SK-N-SH (cell line): ENCODE data around the gene PHACTR2.

Experiments
- FOSL2 ChIP-seq: IDR thresholded peaks from 2 replicates; pipeline ENCODE4 v1.4.0; 2012; ENCODE audit warnings: low read depth, mild to moderate bottlenecking, moderate library complexity, borderline replicate concordance
- JUND ChIP-seq: IDR thresholded peaks from 2 replicates; pipeline ENCODE4 v1.4.0; 2012
- MXI1 ChIP-seq: IDR thresholded peaks from 2 replicates; pipeline ENCODE4 v1.6.1; 2012; ENCODE audit warnings: mild to moderate bottlenecking, low read depth, low read length, improper control_type of control experiment
- RCOR1 ChIP-seq: fragments of 150-350 bp; IDR thresholded peaks from 2 replicates; pipeline ENCODE4 v1.6.1; 2017; ENCODE audit warnings: antibody characterized with exemption, low read length
- YY1 ChIP-seq: IDR thresholded peaks from 2 replicates; pipeline ENCODE4 v1.4.0; 2012; ENCODE audit warnings: low read depth, mild to moderate bottlenecking
- TF ChIP-seq, protein P1 (sequence below): fragments of 200-600 bp; sonication (generic); IDR thresholded peaks from 2 replicates; pipeline ENCODE4 v1.6.1; 2017; ENCODE audit warnings: antibody characterized with exemption, mild to moderate bottlenecking, moderate library complexity

DNA sequence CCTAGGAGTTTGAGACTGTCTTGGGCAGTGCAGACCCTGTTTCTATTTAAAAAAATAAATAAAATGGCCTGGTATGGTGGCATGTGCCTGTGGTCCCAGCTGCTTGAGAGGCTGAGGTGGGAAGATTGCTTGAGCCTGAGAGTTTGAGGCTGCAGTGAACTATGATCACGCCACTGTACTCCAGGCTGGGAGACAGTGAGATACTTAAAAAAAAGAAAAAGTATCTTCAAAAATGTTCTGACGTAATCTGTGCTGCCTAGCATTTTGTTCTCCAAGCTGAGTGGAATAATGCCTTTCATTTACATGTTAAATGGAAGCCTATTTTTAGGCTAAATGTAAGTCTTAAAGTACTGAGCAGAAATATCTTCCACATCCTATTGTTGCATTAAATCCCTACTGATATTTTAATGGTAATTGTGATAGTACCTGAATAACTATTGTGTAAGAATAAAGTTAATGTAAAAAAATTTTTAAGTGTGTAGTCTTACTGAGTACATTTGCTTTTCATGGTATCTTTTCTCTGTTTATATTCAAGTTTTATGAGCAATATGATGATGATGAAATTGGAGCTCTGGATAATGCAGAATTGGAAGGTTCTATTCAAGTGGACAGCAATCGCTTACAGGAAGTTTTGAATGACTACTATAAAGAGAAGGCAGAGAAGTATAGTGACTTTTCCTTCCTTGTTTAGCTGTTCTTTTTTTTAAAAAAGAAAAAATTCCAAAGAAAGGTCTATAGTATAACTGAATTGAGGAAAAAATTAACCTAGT lies 182.3 kb downstream of the PHACTR2 start:
- no peak for TF ChIP-seq MXI1
- TF ChIP-seq, protein P1, sequence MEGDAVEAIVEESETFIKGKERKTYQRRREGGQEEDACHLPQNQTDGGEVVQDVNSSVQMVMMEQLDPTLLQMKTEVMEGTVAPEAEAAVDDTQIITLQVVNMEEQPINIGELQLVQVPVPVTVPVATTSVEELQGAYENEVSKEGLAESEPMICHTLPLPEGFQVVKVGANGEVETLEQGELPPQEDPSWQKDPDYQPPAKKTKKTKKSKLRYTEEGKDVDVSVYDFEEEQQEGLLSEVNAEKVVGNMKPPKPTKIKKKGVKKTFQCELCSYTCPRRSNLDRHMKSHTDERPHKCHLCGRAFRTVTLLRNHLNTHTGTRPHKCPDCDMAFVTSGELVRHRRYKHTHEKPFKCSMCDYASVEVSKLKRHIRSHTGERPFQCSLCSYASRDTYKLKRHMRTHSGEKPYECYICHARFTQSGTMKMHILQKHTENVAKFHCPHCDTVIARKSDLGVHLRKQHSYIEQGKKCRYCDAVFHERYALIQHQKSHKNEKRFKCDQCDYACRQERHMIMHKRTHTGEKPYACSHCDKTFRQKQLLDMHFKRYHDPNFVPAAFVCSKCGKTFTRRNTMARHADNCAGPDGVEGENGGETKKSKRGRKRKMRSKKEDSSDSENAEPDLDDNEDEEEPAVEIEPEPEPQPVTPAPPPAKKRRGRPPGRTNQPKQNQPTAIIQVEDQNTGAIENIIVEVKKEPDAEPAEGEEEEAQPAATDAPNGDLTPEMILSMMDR: no peak
- TF ChIP-seq YY1: no peak
- TF ChIP-seq JUND: no peak
- no peak for TF ChIP-seq RCOR1
- no peak for TF ChIP-seq FOSL2
